NCI-H2196 (cell line): Measurements from ENCODE around the gene CTRL.

Experiments
- DNase-seq: peaks from one replicate; lab custom pipeline; 2025; ENCODE audit not compliant: unreplicated experiment; lab: John Stamatoyannopoulos, UW

The CTRL gene

DNA sequence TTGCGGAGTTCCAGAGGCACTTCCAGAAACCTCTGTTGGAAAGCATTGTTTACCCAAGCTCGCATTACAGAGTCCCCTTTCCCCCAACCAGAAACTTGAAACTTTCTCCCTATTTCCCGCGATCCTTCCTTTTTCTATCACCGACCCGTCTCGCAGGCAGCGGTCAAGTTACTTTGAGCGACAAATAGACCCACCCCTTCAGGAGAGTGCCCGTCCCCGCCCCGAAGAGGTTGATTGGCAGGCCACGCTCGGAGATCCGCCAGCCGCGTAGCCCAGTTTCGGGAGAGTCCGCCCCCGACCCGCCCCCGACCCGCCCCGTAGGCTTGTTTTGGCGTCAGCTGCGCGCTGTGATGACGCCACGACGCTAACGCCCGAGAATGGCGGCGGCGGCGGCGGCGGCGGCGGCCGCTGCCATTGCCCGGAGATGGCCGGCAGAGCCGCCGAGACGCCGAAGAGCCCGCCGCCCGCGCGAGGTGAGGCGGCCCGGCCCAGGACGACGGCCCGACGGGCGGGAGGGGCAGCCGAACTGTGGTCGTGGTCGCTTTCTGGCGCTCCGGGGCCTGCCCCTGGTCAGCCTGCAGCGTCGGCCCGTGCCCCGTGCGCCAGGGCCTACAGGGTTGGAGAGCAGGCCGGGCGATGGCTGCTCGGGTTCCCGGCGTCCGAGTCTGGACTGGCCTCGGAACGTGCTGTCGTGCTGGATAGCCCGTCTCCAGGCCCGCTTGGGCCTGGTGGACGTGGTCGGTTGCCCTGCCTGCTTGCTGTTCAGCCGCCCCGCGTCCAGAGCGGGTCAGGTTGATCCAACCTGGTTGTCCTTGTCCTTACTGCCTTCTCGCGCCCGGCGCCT is 38.5 kb downstream of the CTRL start, which contains the start of gene PSKH1:
Gene PSKH1, plus strand, starts transcription at position 356 of the 844 bp plus-strand sequence. CDS start 15,496 bp downstream, outside the sequence.
- peak; percentile 79 for DNase-seq

GRCh38 chr16:67892375-67892774 is 39.3 kb downstream of the CTRL start:
- DNase-seq = no peak

- DNase-seq = no peak
These were observed 43.3 kb downstream of the CTRL start for GRCh38 chr16:67888331-67888730.

DNA sequence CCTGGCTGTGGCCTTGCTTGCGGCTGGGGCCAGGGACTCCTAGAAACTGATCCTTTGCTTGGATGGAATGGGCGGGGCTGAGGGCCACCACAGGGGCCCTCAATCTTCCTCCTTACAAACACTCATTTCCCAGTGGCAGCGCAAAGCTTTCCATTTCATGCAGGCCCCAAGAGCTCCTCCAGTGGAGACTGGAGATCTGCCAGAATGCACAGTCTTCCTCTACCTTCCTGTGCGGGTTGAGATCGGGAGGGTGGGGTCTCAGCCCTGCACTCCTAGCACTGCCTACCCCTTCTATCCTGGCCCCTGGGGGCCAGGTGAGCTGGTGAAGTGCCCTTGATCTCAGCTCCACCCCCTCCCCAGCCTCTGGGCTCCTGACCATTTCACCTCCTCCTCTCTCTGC is 45.3 kb downstream of the CTRL start:
- DNase-seq = no peak

- DNase-seq = no peak
These were observed 45.7 kb downstream of the CTRL start for GRCh38 chr16:67885976-67886375.

GRCh38 chr16:67885545-67885944 is 46.1 kb downstream of the CTRL start:
- no peak for DNase-seq

DNA sequence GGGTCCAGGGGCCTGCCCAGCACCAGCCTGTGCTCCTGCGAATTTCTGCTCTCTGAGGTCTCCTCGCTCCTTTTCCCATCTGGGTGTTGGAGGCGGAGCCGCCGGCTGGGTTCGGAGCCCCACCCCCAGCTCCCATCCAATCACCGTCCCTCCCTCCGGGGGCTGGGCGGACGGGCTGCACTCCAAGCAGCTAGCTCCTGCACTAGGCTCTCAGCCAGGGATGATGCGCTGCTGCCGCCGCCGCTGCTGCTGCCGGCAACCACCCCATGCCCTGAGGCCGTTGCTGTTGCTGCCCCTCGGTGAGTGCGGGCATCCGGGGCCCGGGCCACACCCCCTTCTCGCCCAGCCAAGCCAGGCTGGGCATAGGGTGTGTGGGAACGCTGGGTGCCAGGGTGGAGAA is 47.0 kb downstream of the CTRL start, which contains the start of gene NRN1L:
Gene NRN1L, plus strand, starts transcription at position 202 of the 400 bp plus-strand sequence. Its CDS starts 19 bp downstream, at position 221.
- DNase-seq = peak; percentile 85

GRCh38 chr16:67883872-67884261 is 47.8 kb downstream of the CTRL start:
- peak; percentile 23 for DNase-seq

- no peak for DNase-seq
These were observed 48.4 kb downstream of the CTRL start for GRCh38 chr16:67883146-67883871.

GRCh38 chr16:67882374-67883145 is 49.1 kb downstream of the CTRL start:
- peak; percentile 23 for DNase-seq

GRCh38 chr16:67881621-67882161 is 50.0 kb downstream of the CTRL start:
- DNase-seq = no peak

GRCh38 chr16:67880584-67880983 is 51.1 kb downstream of the CTRL start:
- no peak for DNase-seq

DNA sequence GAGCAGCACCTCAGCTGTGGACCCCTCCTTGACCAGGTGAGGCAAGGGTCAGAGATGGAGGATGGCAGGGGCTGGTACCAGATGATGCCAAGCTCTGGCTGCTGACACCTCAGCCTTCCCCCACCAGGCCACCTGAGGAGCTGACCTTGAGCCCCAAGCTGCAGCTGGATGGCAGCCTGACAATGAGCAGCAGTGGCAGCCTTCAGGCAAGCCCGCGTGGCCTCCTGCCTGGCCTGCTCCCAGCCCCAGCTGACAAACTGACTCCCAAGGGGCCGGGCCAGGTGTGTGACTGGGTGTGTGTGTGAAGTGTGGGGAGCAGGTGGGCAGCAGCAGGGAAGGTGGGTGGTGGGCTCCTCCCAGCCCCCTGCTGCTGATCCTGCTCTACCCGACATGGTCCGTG is 51.7 kb downstream of the CTRL start:
- no peak for DNase-seq
